ENCODE results near the gene DAPP1.

DAPP1 gene

GRCh38 chr4:99848591-99849001 is 32.0 kb downstream of the DAPP1 start:
- no peak overlapping the region for H3K4me3 ChIP-seq (ENCODE audit: low read depth in 1 of 5, low read length in 5 of 5)
- H3K27ac ChIP-seq (ENCODE audit: low read depth, low read length): no peak overlapping the region
- H3K9ac ChIP-seq (ENCODE audit: low read length in 5 of 5): no peak overlapping the region
- no peaks in the 10 kb centered on the region for H3K27me3 ChIP-seq (ENCODE audit: control insufficient read depth in 5 of 5, insufficient read depth in 4 of 5, low read length in 5 of 5)
- H3K9me3 ChIP-seq (ENCODE audit: control insufficient read depth in 5 of 5, low read length in 5 of 5): peaks cover 0 to 2% (median 0%) of the 10 kb centered on the region in 5 donors
- peaks cover 0 to 2% (median 0%) of the 10 kb centered on the region in 5 donors for H3K4me1 ChIP-seq (ENCODE audit: control insufficient read depth in 5 of 5, insufficient read depth in 5 of 5, low read length in 5 of 5)
- H3K36me3 ChIP-seq (ENCODE audit: control insufficient read depth in 5 of 5, insufficient read depth in 5 of 5, low read length in 5 of 5): no peaks in the 10 kb centered on the region

- Histone ChIP-seq H3K9ac (ENCODE audit: low read length in 5 of 5) (no peak overlapping the region), H3K27me3 (ENCODE audit: control insufficient read depth in 5 of 5, insufficient read depth in 4 of 5, low read length in 5 of 5) (no peaks in the 10 kb centered on the region), H3K27ac (ENCODE audit: low read depth, low read length) (no peak overlapping the region), H3K4me1 (ENCODE audit: control insufficient read depth in 5 of 5, insufficient read depth in 5 of 5, low read length in 5 of 5) (peaks cover 0 to 10% (median 6%) of the 10 kb centered on the region in 5 donors), H3K9me3 (ENCODE audit: control insufficient read depth in 5 of 5, low read length in 5 of 5) (no peaks in the 10 kb centered on the region), H3K36me3 (ENCODE audit: control insufficient read depth in 5 of 5, insufficient read depth in 5 of 5, low read length in 5 of 5) (no peaks in the 10 kb centered on the region), H3K4me3 (ENCODE audit: low read depth in 1 of 5, low read length in 5 of 5) (no peak overlapping the region)
Measured at GRCh38 chr4:99852199-99852749, 35.6 kb downstream of the DAPP1 start.

DNA sequence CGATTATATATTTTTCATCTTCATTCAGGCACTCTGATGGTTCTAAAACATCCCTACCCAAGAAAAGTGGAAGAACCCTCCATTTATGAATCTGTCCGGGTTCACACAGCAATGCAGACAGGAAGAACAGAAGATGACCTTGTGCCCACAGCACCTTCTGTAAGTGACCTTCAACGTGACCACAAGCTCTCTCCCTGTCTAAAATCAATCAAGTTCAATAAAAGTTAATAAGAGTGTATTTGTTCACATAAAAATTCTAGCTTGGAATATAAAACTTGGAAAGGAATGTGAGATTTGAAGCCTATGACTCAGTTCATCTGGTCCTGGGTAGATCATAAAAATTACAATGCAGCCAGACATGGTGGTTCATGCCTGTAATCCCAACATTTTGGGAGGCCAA is 36.6 kb downstream of the DAPP1 start:
- Histone ChIP-seq H3K9me3 (ENCODE audit: control insufficient read depth in 5 of 5, low read length in 5 of 5) (no peaks in the 10 kb centered on the region), H3K36me3 (ENCODE audit: control insufficient read depth in 5 of 5, insufficient read depth in 5 of 5, low read length in 5 of 5) (no peaks in the 10 kb centered on the region), H3K27ac (ENCODE audit: low read depth, low read length) (no peak overlapping the region), H3K4me1 (ENCODE audit: control insufficient read depth in 5 of 5, insufficient read depth in 5 of 5, low read length in 5 of 5) (peaks cover 0 to 10% (median 6%) of the 10 kb centered on the region in 5 donors), H3K27me3 (ENCODE audit: control insufficient read depth in 5 of 5, insufficient read depth in 4 of 5, low read length in 5 of 5) (no peaks in the 10 kb centered on the region), H3K4me3 (ENCODE audit: low read depth in 1 of 5, low read length in 5 of 5) (no peak overlapping the region), H3K9ac (ENCODE audit: low read length in 5 of 5) (no peak overlapping the region)

GRCh38 chr4:99853999-99854398 is 37.4 kb downstream of the DAPP1 start:
- Histone ChIP-seq H3K4me1 (ENCODE audit: control insufficient read depth in 5 of 5, insufficient read depth in 5 of 5, low read length in 5 of 5) (peaks cover 0 to 10% (median 6%) of the 10 kb centered on the region in 5 donors), H3K27me3 (ENCODE audit: control insufficient read depth in 5 of 5, insufficient read depth in 4 of 5, low read length in 5 of 5) (no peaks in the 10 kb centered on the region), H3K9me3 (ENCODE audit: control insufficient read depth in 5 of 5, low read length in 5 of 5) (no peaks in the 10 kb centered on the region), H3K9ac (ENCODE audit: low read length in 5 of 5) (no peak overlapping the region), H3K36me3 (ENCODE audit: control insufficient read depth in 5 of 5, insufficient read depth in 5 of 5, low read length in 5 of 5) (no peaks in the 10 kb centered on the region), H3K4me3 (ENCODE audit: low read depth in 1 of 5, low read length in 5 of 5) (no peak overlapping the region), H3K27ac (ENCODE audit: low read depth, low read length) (no peak overlapping the region)

DNA sequence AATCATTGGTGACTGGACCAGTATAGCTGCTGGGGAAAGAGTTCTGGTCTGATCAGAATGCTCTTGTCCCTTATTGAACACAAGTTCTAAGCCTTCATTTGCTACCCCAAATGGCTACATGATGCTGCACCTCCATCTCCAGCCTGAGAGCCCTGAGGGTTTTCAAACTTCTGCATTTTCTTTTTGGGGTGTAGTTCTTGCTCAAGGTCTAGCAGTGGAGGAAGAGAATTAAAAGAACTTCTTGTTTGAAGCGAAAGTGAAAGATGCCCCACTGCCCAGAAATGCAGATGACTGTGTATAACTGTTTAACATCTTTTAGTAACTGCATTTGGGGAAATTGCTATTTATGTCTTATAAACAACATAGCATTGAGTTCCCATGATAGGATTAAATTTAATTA is 39.1 kb downstream of the DAPP1 start:
- Histone ChIP-seq H3K9me3 (ENCODE audit: control insufficient read depth in 5 of 5, low read length in 5 of 5) (no peaks in the 10 kb centered on the region), H3K36me3 (ENCODE audit: control insufficient read depth in 5 of 5, insufficient read depth in 5 of 5, low read length in 5 of 5) (peaks cover 0 to 2% (median 0%) of the 10 kb centered on the region in 5 donors), H3K4me1 (ENCODE audit: control insufficient read depth in 5 of 5, insufficient read depth in 5 of 5, low read length in 5 of 5) (peaks cover 0 to 10% (median 6%) of the 10 kb centered on the region in 5 donors), H3K27ac (ENCODE audit: low read depth, low read length) (no peak overlapping the region), H3K9ac (ENCODE audit: low read length in 5 of 5) (no peak overlapping the region), H3K27me3 (ENCODE audit: control insufficient read depth in 5 of 5, insufficient read depth in 4 of 5, low read length in 5 of 5) (peaks cover 0 to 3% (median 0%) of the 10 kb centered on the region in 5 donors), H3K4me3 (ENCODE audit: low read depth in 1 of 5, low read length in 5 of 5) (no peak overlapping the region)

DNA sequence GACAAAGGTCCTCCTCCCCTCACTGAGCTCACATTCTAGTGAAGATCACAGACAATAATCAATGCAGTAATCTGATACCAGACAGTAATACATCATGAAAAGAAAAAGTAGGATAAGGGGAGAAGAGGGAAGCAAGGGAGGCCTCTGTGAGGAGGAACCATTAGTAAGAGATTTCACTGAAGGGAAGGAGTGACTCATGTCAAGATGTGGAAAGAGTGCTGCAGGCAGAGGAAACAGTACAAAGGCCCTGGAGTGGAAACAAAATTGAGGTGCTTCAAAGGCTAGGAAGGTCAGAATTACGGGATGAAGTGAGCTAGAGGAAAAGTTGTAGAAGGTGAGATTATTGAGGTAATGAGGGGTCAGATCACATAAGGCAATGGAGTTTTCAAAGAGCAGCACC is 39.5 kb downstream of the DAPP1 start:
- no peak overlapping the region for H3K27ac ChIP-seq (ENCODE audit: low read depth, low read length)

GRCh38 chr4:99857307-99857706 is 40.7 kb downstream of the DAPP1 start:
- H3K27me3 ChIP-seq (ENCODE audit: control insufficient read depth in 5 of 5, insufficient read depth in 4 of 5, low read length in 5 of 5): peaks cover 0 to 3% (median 0%) of the 10 kb centered on the region in 5 donors
- H3K4me3 ChIP-seq (ENCODE audit: low read depth in 1 of 5, low read length in 5 of 5): no peak overlapping the region

More for the DNA sequence above, 39.5 kb downstream of the DAPP1 start:
- Histone ChIP-seq H3K4me1 (ENCODE audit: control insufficient read depth in 5 of 5, insufficient read depth in 5 of 5, low read length in 5 of 5) (peaks cover 0 to 10% (median 6%) of the 10 kb centered on the region in 5 donors), H3K27me3 (ENCODE audit: control insufficient read depth in 5 of 5, insufficient read depth in 4 of 5, low read length in 5 of 5) (peaks cover 0 to 3% (median 0%) of the 10 kb centered on the region in 5 donors), H3K9ac (ENCODE audit: low read length in 5 of 5) (no peak overlapping the region), H3K36me3 (ENCODE audit: control insufficient read depth in 5 of 5, insufficient read depth in 5 of 5, low read length in 5 of 5) (peaks cover 0 to 2% (median 0%) of the 10 kb centered on the region in 5 donors), H3K9me3 (ENCODE audit: control insufficient read depth in 5 of 5, low read length in 5 of 5) (no peaks in the 10 kb centered on the region), H3K4me3 (ENCODE audit: low read depth in 1 of 5, low read length in 5 of 5) (no peak overlapping the region)

DNA sequence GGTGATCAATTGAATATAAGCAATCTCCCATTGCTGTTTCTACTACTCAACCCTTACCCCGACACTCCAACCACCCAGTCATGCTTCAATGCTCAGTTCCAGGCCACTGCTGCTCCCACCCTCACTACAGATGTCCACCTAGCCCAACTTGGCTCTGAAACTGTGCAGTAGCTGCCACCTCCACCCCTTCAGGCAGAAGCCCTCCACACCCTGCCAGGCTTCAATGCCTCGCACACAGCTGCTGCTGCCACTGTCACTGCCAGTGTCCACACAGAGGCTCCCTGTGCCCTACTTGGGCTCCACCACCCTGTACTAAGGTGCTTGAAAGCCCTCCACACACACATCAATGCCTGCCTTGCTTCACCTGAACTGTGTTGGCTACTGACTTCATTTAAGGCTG is 43.0 kb downstream of the DAPP1 start:
- Histone ChIP-seq H3K36me3 (ENCODE audit: control insufficient read depth in 5 of 5, insufficient read depth in 5 of 5, low read length in 5 of 5) (peaks cover 0 to 2% (median 0%) of the 10 kb centered on the region in 5 donors), H3K4me3 (ENCODE audit: low read depth in 1 of 5, low read length in 5 of 5) (no peak overlapping the region), H3K9me3 (ENCODE audit: control insufficient read depth in 5 of 5, low read length in 5 of 5) (no peaks in the 10 kb centered on the region), H3K4me1 (ENCODE audit: control insufficient read depth in 5 of 5, insufficient read depth in 5 of 5, low read length in 5 of 5) (peaks cover 0 to 10% (median 6%) of the 10 kb centered on the region in 5 donors), H3K27ac (ENCODE audit: low read depth, low read length) (no peak overlapping the region), H3K27me3 (ENCODE audit: control insufficient read depth in 5 of 5, insufficient read depth in 4 of 5, low read length in 5 of 5) (peaks cover 0 to 3% (median 0%) of the 10 kb centered on the region in 5 donors), H3K9ac (ENCODE audit: low read length in 5 of 5) (no peak overlapping the region)

More at GRCh38 chr4:99857307-99857706, 40.7 kb downstream of the DAPP1 start:
- Histone ChIP-seq H3K9ac (ENCODE audit: low read length in 5 of 5) (no peak overlapping the region), H3K9me3 (ENCODE audit: control insufficient read depth in 5 of 5, low read length in 5 of 5) (no peaks in the 10 kb centered on the region), H3K36me3 (ENCODE audit: control insufficient read depth in 5 of 5, insufficient read depth in 5 of 5, low read length in 5 of 5) (peaks cover 0 to 2% (median 0%) of the 10 kb centered on the region in 5 donors), H3K4me1 (ENCODE audit: control insufficient read depth in 5 of 5, insufficient read depth in 5 of 5, low read length in 5 of 5) (peaks cover 0 to 10% (median 6%) of the 10 kb centered on the region in 5 donors), H3K27ac (ENCODE audit: low read depth, low read length) (no peak overlapping the region)

DNA sequence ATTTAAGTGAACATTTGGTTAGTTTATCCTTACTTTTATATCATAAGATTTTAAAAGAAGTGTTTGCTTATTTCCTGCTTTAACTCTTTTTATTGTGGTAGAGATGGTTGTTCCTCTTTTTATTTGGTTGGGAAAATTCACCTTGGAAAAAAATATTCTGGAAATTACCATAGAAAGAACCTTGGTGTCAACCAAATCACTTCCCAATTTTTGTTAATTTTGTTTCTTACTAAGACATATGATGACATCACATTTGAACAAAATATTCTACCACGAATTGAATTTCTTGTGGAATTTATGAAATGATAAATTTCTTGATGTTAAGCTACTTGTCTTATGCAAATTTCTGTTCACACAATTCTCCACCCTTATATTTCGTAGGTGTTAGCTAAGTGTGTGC is 43.9 kb downstream of the DAPP1 start:
- Histone ChIP-seq H3K27me3 (ENCODE audit: control insufficient read depth in 5 of 5, insufficient read depth in 4 of 5, low read length in 5 of 5) (peaks cover 0 to 3% (median 0%) of the 10 kb centered on the region in 5 donors), H3K4me3 (ENCODE audit: low read depth in 1 of 5, low read length in 5 of 5) (no peak overlapping the region), H3K4me1 (ENCODE audit: control insufficient read depth in 5 of 5, insufficient read depth in 5 of 5, low read length in 5 of 5) (peaks cover 0 to 10% (median 6%) of the 10 kb centered on the region in 5 donors), H3K9ac (ENCODE audit: low read length in 5 of 5) (no peak overlapping the region), H3K27ac (ENCODE audit: low read depth, low read length) (no peak overlapping the region), H3K36me3 (ENCODE audit: control insufficient read depth in 5 of 5, insufficient read depth in 5 of 5, low read length in 5 of 5) (peaks cover 0 to 2% (median 0%) of the 10 kb centered on the region in 5 donors), H3K9me3 (ENCODE audit: control insufficient read depth in 5 of 5, low read length in 5 of 5) (no peaks in the 10 kb centered on the region)

DNA sequence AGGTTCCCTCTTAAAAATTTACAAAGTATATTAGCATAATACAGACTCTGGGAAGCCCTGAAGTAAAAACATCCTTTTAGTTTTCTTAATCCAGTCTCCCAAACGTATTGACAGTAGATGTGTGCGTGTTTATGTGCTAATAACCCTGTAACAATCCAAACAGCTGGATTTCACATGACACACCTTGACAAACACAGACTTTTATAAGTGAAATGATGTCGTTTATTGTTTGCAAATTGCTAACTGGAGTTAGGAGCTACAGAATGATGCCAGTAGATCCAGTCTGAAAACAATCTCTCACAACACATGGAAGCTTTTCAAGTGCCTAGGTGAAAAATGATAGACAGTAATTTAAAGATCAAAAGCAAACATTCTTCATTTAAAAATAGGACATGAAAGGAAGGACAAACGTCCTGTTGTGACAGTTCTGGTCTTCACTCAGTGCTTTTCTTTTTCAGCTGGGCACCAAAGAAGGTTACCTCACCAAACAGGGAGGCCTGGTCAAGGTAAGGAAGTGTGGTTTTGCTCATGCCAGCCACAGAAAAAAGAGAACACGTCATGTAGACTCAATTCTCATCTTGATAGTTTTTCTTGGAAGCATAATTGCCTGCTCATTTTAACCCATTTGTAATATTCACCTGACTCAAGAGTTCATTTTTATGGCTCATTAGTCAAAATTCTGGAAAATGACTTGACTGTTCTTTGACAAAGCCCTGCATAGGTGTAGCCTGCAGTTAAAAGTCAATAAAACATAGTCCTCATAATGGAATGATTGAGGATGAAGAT is 44.7 kb downstream of the DAPP1 start:
- Histone ChIP-seq H3K9me3 (ENCODE audit: control insufficient read depth in 5 of 5, low read length in 5 of 5) (no peaks in the 10 kb centered on the region), H3K4me1 (ENCODE audit: control insufficient read depth in 5 of 5, insufficient read depth in 5 of 5, low read length in 5 of 5) (peaks cover 0 to 8% (median 6%) of the 10 kb centered on the region in 5 donors), H3K36me3 (ENCODE audit: control insufficient read depth in 5 of 5, insufficient read depth in 5 of 5, low read length in 5 of 5) (peaks cover 0 to 3% (median 0%) of the 10 kb centered on the region in 5 donors), H3K9ac (ENCODE audit: low read length in 5 of 5) (no peak overlapping the region), H3K4me3 (ENCODE audit: low read depth in 1 of 5, low read length in 5 of 5) (no peak overlapping the region), H3K27me3 (ENCODE audit: control insufficient read depth in 5 of 5, insufficient read depth in 4 of 5, low read length in 5 of 5) (peaks cover 0 to 3% (median 0%) of the 10 kb centered on the region in 5 donors), H3K27ac (ENCODE audit: low read depth, low read length) (no peak overlapping the region)

Measured in subcutaneous abdominal adipose tissue (tissue), 5 donors.